Islet precursor cell (in vitro differentiated cells): ENCODE results near the gene TCF7L2.
"Not testable (repeated sequence)": the region's sequence is repeated elsewhere in the genome, so short reads cannot be mapped to it uniquely, and the experiment has no call there.

Experiments
- DNase-seq: peaks from one replicate; pipeline ENCODE4 v3.0.0-alpha.2; 2018

Gene TCF7L2

DNA sequence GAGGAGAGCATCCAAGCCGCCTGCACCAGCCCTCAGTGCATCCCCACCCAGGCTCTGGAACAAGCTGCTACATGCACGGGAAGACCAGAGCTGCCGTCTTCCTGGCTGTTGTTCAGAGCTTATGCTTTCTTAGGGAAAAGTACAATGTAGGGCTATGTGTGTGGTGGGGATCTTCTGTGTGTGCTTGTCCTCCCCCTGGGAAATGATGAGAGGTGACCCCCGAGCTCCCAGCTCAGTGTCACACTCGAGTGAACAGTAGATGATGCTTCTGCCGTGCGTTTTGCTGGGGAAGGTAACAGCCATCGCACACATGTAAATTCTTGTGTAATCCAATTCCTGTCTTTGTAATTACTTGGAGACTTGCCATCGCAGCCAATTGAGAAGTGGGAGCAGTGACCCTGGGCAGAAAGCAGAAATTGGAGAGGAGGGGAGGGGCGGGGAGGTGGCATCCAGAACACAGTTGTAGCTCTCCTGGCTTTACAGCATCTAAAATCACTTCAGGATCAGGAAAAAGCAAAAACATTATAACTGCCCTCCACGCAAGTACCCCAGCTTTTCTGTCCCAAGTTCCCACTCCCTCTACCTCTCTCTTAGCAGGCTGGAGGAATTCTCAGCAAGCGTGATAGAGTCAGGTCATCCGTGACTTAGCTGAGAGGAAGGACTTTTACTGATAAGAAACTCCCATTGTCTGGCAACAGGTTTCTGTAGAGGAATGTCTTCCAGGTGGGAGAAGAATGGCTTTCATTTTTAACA lies 149.6 kb downstream of the TCF7L2 start:
- no peak for DNase-seq

- no peak for DNase-seq
Measured at GRCh38 chr10:113100281-113100680, 150.2 kb downstream of the TCF7L2 start.

- DNase-seq: no peak
Measured at GRCh38 chr10:113103131-113103840, 153.2 kb downstream of the TCF7L2 start.

- no peak for DNase-seq
Measured at GRCh38 chr10:113104047-113104446, 154.0 kb downstream of the TCF7L2 start.

DNA sequence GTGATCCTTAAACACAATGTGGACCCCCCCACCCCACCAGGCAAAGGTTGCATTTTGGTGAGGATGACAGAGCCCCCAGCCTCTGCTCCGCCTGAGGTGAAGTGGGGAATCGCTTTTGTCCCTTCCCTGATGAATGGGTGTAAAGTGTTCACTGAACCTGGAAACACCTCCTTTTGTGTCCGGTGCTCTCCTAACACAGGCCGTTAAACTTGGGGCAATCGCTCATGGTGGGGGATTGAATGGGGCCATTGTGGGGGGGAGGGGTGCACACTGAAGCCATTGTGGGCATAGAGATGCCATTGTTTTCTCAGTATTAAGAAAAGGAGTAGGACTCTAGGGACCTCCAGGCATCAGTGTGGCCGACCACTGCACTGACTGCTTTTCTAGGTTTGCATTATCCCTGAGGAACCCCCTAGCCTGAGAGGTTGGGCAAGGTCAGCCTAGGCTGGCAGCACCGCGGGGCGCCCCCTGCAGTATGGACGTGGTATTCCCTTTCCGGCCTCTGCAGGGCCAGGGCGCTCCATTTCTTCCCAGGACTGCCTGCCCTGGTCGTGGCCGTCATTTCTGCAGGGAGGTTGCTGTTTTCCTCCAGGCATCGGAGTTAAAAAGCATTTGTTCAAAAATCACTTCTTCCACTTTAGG lies 158.3 kb downstream of the TCF7L2 start:
- peak; percentile 86 for DNase-seq

DNA sequence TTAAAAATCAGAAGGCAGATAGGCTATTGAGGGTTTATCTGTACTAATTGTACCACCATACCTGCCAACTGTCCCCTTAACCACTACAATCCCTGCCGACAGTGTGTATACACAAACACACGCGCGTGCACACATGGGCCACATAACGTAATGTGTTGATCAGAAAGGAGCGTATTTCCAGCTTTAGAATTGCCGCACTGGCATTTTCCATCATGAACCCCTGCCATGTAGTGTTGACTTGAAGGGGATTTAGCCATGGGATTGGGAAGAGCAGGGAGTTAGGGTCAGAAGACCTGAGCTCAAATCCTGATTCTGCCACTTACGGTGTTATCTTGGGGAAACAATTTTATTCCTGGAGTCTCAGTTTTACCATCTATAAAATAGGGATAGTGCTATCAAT lies 158.9 kb downstream of the TCF7L2 start:
- DNase-seq: no peak

- not testable (repeated sequence) for DNase-seq
Measured at GRCh38 chr10:113109482-113109881, 159.4 kb downstream of the TCF7L2 start.

DNA sequence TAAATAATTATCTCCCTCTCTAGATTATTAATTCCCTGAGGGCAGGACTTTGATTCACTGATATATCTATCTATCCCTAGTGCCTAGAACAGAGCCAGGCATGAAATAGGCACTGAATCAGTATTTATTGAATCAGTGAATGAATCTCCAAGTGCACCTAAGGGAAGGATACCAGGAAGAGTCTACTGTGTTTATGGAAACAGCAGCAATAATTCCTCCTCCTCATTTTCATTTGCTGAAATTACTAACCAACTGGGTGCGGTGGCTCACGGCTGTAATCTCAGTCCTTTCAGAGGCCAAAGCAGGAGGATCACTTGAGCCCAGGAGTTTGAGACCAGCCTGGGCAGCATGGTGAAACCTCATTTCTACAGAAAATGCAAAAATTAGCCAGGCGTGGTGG lies 161.2 kb downstream of the TCF7L2 start:
- no peak for DNase-seq

GRCh38 chr10:113111900-113112853 lies 162.1 kb downstream of the TCF7L2 start:
- DNase-seq: no peak

DNA sequence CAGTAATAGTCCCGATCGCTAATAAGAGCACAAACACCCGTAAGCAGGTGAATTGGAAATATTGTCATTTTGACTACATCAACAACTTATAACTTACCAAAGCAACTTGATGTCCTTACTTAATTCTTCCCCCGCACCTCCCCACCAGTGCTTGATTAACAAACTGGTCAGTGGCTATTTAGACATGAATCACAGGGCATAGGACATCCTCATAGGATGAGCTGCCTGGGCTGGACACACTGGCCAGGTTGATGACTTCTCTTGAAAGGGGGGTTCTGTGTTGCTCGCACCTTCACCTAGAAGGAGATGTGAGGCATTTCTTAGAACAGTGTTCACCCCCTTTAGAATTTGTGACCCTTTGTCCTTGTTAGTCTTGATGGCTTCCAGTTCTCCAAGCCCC lies 163.2 kb downstream of the TCF7L2 start:
- DNase-seq: no peak

DNA sequence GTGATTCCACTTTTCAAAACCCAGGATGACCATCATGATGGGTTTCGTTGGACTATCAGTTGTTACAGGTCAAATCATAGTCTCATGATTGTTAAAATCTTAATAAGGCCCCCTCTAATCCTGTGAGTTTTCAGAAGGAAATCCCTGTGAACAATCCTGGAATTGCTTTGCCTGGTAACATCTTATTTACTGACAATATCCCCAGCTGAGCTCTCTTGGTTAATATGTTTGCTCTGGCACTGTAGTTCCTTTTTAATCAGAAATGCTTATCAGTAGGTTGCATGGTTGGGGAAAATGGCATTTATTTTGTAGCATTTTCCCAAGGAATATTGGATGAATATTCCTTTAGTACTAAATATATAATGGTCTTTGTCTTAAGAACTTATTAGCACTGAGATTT lies 163.9 kb downstream of the TCF7L2 start:
- DNase-seq: no peak

DNA sequence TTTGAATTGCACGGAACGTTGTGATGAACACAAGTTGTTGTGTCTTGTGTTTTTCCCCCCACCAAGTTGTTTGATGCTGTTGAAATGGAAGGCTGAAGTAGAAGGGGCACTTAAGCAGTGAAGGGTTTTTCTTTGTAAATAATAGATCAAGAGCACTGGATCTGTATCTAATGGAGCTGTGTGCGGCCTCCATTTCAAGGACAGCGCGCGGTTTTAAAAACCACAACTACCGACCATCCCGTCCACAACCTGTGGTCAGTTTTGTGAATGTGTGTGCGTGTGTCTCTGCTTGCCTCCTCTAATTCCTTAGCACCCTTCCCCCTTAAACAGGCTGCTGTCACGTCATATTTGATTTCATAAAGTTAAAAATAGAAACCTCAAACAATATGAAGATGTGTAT lies 165.5 kb downstream of the TCF7L2 start:
- no peak for DNase-seq

- no peak for DNase-seq
Measured at GRCh38 chr10:113118882-113119281, 168.8 kb downstream of the TCF7L2 start.

DNA sequence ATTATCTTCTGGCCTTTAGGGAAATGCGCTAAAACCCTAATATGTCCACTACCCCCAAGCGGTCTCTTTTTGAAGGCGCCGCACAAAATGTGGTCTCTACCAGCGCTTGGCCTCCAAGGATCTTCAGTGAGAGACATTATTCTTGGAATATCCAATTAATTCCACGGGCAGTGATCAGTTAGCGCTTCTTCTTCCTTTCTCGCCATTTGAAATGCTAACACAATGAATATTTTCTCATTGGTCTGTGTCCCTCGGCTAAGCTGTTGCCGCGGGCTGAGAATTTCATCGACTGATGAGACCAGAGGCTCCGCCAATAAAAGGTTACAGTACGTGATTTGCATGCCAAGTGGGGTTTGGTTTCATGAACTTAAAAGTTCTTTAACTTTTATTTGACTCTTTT lies 169.8 kb downstream of the TCF7L2 start:
- no peak for DNase-seq

- DNase-seq: peak; percentile 38
Measured at GRCh38 chr10:113121153-113121552, 171.1 kb downstream of the TCF7L2 start.

- DNase-seq: peak; percentile 6
Measured at GRCh38 chr10:113122947-113123346, 172.9 kb downstream of the TCF7L2 start.

DNA sequence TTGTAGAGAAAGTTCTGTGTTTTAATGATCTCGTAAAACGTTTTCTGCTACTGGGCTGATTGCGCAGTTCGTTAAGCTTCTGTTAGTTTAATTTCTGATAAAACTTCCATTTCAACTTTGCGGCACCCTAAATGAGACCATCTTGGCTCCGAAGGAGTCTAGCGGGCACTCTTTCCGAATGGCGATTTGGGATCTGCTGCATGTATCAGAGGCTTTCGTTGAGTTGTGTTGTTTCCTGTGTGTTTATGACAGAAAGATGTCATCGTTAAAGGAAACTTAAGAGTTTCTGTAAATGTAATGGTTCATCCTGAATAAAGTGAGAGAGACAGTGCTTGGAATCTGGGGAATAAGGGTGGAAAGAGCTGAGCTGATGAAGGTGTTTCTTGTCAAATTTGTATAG lies 174.7 kb downstream of the TCF7L2 start:
- peak; percentile 10 for DNase-seq

DNA sequence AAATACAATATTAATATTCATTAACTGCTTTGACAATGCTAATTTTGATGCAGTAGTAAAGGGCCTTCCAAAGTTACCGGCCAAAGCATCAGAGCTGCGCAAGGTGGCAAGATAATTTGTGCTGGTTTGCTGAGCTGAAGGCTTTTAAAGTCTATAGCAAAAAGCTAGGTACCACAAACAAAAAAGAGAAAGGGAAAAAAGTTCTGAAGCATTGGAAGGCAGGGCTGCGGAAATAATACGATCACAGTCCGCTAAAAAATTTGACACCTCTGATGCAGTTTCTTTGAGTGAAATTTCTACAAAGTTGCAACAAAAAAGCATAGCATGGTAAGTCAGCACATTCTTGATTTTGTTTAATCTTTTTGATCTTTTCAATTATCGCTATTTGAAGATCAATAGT lies 175.6 kb downstream of the TCF7L2 start:
- peak; percentile 19 for DNase-seq

- peak; percentile 84 for DNase-seq
Measured at GRCh38 chr10:113126229-113127201, 176.5 kb downstream of the TCF7L2 start.

- peak; percentile 29 for DNase-seq
Measured at GRCh38 chr10:113127261-113127900, 177.3 kb downstream of the TCF7L2 start.

GRCh38 chr10:113127901-113128283 lies 177.8 kb downstream of the TCF7L2 start:
- DNase-seq: peak; percentile 43
